GM19240 (cell line): ENCODE data around the gene VTN.
"Not testable (repeated sequence)": the region's sequence is repeated elsewhere in the genome, so short reads cannot be mapped to it uniquely, and the experiment has no call there.

Experiments used
- DNase-seq: peaks from one replicate; pipeline ENCODE4 v3.0.0; 2011; ENCODE audit warnings: low spot score; ENCODE audit not compliant: insufficient read length

VTN gene

DNA sequence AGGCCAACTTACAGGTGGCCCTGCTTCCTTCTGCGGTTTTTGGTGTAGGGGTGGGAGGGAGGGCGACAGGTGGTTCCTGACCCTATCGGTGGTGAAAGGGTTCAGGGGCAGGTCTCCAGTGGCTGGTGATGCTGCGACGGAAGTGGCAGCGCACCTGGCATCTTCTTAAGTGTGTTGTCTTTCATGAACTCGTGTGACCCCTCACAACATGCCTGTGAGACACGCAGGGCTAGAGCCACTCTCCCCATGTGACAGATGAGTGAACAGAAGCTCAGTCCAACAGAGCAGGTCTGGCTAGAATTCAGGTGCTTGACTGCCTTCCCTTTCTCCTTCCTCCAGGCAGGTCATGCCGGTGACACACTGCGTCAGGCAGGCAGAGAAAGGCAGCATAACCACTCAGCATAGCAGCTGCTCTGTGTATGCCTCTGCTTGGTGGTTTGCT is 26.6 kb downstream of the VTN start:
- no peak for DNase-seq

DNA sequence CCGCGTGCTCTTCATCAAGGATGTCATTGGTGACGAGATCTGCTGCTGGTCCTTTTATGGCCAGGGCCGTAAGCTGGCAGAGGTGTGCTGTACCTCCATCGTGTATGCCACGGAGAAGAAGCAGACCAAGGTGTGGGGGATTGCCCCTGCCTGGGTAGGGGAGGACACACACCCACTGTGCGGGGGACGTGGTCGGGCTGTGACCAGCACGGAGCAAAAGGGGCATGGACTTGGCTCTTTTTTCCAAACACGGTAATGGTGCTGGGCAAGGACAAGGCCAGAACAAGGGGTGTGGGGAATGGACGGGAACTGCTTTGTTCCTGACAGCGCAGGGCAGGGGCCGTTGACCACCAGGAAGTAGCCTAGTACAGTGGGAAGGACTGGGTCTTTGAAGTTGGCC is 27.8 kb downstream of the VTN start:
- DNase-seq = no peak

DNA sequence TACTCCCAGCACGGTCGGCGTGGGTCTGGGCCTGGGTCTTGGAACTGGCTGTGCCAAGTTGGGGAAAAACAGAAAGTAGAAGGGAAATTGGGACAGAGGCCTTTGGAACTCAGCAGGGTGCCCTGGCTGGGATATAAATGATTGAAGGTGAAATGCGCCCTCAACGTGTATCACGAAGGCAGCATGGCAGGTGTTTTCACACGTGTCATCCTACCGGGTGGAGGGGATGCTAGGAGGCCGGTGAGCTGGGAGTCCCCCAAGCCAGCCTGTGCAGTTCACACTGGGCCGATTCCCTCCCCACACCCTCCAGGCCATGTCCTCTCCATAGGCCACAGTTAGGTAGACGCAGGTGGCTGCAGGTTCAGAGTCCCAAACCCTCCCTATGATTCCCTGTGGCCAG is 28.6 kb downstream of the VTN start:
- no peak for DNase-seq

DNA sequence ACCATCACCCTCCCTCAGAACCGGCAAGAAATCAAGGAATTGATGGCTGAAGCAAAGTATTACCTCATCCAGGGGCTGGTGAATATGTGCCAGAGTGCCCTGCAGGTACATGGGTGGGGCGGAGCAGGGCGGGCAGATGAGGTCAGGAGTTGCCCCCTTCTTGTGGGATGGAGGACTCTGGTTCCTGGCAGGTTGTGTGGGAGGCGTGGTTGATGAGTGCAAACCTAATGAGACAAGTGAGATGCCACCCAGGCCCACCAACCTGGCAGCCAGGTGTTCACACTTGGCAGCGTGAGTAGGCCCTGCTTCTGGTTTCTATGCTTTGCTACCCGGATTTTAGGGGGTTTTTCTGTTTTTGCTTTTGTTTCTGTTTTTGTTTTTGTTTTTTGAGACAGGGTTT is 29.7 kb downstream of the VTN start:
- no peak for DNase-seq

DNA sequence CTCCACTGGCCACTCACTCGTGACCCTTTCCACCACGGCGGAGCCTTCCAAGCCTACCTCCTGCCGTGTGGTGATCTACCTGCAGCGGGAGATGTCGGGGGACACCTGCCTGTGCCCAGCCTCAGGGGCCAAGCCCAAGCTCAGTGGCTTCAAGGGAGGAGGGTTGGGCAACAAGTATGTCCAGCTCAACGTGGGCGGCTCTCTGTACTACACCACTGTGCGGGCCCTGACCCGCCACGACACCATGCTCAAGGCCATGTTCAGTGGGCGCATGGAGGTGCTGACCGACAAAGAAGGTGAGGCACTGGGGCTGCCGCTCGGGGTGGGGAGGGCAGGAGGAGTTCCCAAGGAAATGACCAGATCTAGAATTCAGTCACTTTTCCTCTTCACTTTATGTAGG is 30.7 kb downstream of the VTN start:
- no peak for DNase-seq

DNA sequence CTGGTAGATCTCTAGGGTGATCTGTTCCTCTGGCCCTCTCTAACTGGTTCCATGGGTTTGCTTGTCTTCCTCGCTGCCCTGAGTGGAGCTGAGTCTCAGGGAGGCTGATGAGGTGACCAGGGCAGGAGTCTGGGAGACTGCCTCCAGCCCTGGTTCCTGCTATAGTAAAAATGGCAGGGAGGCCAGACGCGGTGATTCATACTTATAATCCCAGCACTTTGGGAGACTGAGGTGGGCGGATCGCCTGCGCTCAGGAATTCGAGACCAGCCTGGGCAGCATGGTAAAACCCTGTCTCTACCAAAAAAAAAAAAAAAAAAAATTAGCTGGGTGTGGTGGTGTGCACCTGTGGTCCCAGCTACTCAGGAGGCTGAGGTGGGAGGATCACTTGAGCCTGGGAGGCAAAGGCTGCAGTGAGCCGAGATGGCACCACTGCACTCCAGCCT is 31.3 kb downstream of the VTN start:
- not testable (repeated sequence) for DNase-seq

DNA sequence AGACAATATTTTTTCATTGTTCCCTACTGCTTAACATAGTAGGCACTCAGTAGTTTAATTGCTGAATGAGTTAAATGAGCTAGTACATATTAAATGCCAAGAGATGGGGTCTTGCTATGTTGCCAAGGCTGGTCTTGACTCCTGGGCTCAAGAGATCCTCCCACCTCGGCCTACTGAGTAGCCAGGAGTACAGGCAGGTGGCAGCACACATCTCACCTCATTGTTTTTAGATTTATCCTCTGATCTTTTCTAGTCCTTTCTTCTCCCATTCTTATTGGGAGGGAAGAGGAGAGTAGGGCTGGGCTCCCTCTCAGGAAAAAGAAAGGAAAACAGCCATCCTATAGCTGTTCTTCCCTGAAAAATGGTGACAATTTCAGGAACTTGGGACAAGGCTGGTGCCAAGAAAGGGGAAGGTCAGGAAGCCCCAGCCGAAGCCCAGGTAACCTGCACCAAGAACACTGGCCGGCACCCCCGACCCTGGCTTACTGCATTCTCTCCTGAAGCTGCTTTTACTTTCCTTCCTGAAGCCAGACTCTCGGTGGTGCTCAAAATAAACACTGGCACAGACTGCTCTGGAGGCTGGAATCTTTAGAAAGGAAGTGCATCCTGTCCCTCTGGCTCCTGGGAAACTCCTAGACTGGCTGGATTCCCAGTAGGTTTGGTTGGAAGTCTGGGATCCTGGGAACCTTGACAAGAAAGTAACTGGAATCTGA is 31.9 kb downstream of the VTN start:
- DNase-seq = no peak

DNA sequence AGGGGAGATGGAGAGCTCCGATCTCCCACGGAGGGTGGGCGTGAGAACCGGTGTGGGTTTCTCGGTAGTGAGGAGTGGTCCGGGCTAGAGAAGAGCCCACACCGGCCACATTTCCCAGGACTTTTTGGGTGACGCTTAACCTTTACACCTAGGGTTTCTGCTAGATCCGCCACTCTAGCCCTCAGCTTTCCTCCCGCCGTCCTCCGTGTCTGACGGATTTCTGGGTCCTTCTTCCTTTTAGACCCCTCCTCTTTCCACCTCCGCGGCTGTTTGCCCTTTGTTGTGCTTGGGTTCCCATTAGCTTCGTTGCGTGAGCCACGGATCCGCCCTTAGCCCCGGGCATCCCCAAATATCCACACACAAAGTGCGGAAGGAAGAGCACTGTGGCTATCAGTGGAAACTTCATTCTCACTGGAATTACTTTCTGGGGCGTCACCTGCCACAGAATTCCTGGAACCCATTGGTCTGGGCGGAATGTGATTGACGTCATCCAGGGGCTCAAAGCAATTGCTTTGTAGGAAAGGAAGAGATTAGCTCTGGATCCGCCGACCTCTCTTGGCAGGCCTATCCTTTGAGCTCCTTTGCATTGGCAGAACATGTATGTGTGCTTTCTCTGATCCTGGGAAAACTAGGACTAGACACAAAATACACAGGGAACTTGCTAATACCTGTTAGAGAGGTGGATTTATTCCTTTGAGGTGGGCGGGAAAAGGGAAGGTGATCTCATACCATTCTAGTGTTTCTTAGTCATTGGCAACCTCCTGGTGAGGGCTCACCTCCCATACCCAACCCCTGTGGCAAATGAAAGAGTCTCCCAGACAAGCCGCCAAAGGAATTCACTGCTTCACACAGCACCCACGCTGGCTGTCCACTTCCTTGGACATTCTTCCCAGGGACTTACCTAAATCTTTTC is 33.9 kb downstream of the VTN start:
- no peak for DNase-seq

DNA sequence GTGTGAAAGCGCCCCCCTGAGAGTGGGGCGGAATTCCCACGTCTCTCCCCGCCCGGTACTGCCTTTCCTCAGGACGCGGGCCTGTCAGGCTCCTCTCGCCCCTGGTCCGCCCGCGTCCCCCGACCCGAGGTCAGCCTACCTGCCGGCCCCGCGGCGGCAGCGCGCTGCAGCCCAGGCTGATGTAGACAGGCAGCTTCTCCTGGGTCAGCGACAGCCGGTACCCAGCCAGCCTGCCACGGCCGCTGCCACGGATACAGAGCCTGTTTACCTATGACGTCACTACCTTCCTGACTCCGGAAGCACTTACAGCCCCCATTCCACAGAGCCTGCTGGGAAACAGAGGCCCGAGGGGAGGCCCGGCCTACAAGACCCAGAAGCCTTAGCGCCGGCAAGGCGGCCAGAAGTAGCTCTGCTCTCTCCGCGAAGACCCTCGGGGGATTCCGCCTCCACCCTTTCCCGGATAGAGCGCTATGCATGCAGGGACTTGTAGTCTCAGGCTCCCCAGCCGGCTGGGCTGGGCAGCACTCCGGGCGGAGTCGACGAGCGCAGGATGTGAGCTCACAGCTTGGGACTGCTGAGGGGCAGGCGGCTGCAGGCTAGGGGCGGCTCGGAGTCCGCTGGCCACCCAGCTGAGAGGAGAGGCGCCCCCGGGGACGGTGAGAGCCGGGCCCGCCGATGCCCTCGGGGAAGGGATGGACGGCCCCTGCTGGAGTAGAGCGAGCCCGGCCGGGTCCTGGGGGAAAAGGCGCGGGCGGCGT is 34.7 kb downstream of the VTN start, which contains the start of the genes IFT20 and TNFAIP1:
IFT20 (minus strand) TSS at position 272 of the 758 bp plus-strand sequence. CDS start 3,487 bp downstream, outside the sequence.
TNFAIP1 (plus strand) TSS at position 561 of the 758 bp plus-strand sequence. CDS start 3,761 bp downstream, outside the sequence.
- peak; percentile 96 for DNase-seq

DNA sequence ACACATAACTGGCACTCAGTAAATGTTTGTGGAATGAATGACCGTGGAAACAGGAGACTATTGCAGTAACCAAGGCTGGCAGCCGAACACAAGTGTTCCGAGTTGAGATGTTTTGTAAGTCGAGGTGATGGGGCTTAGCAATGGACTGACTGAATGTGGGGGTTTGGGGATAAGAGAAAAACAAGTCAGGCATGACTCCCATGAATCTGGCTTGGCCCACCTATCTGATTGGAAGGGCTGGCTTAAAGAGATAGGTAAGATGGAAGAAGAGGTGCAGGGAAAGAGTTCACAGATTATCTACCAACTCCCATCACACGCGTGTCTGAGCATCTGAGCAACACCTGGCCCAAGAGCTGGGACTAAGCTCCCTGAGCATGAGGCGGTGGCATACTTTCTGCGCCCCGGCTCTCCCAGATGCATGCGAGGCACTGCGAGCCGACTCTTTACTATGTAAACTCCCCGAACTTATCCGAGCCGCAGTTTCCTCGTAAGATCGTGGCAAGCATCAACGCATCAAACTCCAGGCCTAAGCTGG is 35.4 kb downstream of the VTN start:
- no peak for DNase-seq

DNA sequence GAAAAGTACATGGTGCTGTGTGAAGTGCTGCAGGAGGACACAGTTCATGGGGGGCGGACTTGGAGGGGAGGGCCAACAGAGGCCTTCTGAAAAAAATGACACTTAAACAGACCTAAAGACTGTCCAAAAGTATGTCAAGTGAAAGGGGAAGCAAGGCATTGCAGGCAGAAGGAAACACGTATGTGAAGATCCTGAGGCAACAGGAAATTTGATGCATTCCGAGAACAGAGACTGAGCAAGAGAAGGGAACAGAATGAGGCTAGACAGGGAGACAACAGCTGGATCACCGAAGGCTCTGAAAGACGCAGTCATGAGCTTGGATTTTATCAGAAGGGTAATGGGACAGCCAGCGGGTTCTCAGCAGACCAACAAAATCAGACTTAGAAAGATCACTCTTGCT is 35.9 kb downstream of the VTN start:
- no peak for DNase-seq

DNA sequence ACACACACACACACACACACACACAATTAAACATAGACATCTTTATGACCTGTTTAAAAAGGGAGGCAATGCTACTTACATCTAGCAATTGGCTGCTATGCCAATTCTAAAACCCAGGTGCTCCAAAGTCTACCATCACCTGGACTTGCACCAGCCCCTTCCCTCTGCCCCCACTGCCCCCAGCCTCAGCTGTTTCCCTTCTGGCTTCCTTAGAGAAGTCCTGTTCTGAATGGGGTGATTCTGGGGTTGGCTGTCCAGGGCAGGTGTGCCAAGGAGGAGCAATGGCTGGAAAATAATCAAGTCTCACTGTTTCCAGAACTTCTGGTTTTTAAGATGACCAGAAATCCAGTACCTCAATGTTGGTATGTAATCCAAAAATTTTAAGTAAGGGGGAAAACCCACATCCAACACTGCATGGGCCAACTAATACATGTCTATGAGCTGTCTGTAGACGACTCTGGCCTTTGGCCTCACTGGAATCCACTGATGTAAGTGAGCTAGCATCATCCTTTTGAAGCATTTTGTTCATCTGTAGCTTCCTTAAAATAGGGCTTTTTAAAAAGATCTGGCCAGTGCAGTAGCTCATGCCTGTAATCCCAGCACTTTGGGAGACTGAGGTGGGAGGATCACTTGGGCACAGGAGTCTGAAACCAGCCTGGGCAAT is 36.9 kb downstream of the VTN start:
- no peak for DNase-seq

DNA sequence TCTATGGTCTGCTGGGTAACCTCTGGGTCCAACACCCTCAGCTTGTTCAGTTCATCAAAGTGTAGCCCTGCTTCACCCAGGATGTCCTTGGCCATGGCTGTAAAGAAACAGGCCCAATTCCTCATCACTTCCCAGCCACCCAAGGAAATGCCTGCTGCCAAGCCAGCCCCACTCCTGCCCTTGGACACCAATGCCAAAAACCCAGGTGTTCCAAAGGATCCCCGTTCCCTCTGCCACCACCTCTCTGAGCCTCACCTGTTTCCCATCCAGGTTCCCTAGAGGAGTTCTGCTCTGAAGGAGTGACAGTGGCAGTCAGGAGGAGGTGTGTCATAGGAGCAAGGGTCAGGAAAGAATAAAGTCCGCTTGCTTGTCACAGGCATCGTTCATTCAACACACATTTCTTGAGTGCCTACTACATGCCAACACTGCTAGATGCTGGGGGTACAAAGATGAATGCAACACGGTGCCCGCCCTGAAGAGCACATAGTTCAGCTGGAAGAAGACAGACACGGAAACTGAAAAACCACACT is 38.2 kb downstream of the VTN start:
- DNase-seq = no peak

DNA sequence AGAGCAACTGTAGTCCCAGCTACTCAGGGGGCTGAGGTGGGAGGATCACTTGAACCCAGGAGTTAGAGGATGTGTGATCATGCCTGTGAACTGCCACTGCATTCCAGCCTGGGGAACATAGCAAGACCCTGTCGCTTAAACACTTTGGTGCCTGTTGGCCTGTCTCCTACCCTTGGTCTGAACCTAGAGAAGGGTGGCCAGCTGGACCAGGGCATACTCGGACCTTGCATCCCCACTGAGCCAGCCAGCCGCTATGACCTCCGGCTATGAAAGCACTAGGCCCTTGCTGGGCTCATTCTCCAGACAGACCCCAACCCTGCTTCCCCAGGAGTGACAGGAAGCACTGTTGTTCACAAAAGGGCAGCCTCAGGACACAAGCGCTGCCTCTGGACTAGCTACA is 39.4 kb downstream of the VTN start:
- DNase-seq = no peak

DNA sequence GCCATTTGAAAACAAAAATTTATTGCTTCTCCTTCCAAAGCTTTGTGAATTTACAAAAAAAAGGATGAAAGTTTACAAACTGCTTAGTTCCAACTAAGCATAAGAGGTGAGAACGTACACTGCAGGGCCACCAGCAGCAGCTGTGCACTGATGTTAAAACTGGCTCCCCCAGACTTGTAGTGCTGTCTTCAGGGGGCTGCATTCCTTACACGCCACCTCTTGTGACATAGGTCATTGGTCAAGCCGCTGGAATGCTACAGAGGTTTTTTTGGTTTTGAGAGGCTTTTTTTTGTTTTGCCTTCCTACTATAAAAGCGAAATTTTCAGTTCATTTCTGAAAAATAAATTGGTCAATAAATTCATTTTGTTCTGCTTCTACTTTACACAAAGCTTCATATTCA is 41.8 kb downstream of the VTN start:
- no peak for DNase-seq

DNA sequence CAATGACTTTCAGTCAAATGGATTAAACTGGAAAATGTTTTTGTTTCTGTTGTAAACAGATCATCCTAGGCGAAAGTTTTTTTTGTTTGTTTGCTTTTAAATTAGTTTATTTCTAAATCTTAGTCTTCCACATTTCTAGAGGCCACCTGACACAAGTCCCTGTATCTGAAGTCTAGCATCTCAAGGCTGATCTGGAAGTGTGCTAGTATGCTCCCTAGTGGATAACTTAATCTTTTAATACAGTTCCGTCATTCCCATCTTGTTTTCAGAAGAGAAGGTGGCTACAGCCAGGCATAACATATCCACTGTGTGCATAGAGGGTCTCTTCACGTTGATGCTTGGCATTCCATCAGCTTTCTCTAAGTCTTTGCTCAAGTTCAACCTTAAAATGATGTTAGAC is 42.4 kb downstream of the VTN start:
- no peak for DNase-seq

DNA sequence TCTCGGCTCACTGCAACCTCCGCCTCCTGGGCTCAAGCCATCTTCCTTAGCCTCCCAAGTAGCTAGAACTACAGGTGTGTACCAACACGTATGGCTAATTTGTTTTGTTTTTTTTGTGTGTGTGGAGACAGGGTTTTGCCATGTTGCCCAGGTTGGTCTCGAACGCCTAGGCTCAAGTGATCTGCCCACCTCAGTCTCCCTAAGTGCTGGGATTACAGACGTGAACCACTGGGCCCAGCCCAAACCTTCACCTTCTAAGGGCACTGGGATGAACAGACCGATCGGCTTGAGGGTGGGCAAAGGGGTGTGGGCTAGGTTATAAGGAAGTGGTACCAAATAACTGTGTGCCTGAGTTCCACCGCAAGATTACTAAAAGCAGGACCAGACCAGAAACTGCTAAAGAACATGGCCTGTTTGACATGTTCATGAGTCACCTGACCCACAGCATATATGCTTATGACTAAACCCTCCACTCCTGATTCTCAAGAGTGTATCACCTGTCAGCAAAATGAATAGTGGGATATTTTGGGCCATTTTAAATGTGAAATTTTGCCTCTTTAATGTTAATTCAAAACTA is 43.0 kb downstream of the VTN start:
- no peak for DNase-seq

DNA sequence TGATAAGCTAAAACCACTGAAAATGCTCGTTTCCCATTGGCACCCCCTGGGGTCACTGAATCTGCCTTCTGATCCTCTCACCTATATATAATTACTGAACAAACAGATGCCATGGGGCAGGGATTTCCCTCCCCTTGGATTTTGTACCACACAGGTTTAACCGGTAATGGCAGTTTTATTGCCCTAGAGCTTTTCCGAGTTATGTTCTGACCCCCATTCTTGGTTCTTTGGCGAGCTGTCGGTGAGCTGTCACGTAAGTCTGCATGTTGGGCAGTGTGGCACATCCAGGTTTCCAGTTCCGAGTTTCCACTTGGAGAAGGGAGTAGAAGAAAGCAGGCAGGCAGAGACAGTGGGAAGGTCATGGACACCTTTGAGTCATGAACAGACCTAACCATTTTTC is 44.0 kb downstream of the VTN start:
- no peak for DNase-seq

DNA sequence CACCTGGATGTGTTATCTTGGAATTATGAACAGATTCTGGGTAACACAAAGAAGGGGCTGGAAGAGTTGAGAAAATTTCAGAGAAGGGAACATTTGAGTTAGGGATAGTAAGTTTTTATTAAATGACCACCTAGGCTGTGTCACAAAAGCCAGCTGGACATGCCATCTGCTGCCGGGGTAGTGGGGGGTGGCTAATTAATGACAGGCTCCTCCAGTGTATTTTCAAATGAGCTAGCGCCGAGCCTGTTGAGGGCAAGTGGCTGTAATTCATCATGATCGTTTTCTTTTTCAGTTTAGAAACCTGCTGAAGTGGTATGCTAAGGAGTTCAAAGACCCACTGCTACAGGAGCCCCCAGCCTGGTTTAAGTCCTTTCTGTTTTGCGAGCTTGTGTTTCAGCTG is 44.9 kb downstream of the VTN start:
- no peak for DNase-seq

DNA sequence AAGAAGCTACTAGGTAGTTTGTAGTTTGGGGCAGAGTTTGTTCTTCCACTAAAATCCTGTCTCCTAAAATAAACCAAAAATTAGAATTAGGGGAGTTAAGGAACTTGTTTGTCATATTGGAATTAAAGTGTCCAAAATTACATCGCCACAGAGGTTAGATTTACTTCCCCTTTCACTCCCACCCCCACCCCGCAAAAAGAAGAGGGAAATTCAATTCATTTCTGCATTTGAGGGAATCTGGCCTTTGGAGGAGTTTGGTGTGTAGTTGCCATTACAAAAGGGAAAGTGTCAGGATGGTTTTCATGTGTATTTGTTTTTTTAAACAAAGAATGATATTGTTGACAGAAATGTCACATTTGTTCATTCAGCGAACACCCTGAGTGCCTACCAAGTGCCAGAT is 45.3 kb downstream of the VTN start:
- no peak for DNase-seq
